NCI-H1694 treated with DMSO at 0.1 percent for 48 hours (cell line): ENCODE measurements around the gene WDR72.
"Not testable (repeated sequence)": the region's sequence is repeated elsewhere in the genome, so short reads cannot be mapped to it uniquely, and the experiment has no call there.

Source experiments
- DNase-seq: peaks from one replicate; lab custom pipeline; 2025; lab: John Stamatoyannopoulos, UW

WDR72 gene

GRCh38 chr15:53589520-53590057 is 169.9 kb downstream of the WDR72 start:
- DNase-seq, result no peak

GRCh38 chr15:53588773-53589172 is 170.7 kb downstream of the WDR72 start:
- no peak for DNase-seq

GRCh38 chr15:53586799-53587198 is 172.7 kb downstream of the WDR72 start:
- DNase-seq, result peak; percentile 12

GRCh38 chr15:53581513-53581912 is 177.9 kb downstream of the WDR72 start:
- no peak for DNase-seq

- no peak for DNase-seq
Measured at GRCh38 chr15:53580366-53580765, 179.1 kb downstream of the WDR72 start.

- DNase-seq, result no peak
Measured at GRCh38 chr15:53576841-53577240, 182.6 kb downstream of the WDR72 start.

- DNase-seq, result no peak
Measured at GRCh38 chr15:53573091-53573490, 186.4 kb downstream of the WDR72 start.

- DNase-seq, result no peak
Measured at GRCh38 chr15:53569751-53570480, 189.5 kb downstream of the WDR72 start.

- DNase-seq, result no peak
Measured at GRCh38 chr15:53566912-53567311, 192.6 kb downstream of the WDR72 start.

- no peak for DNase-seq
Measured at GRCh38 chr15:53565721-53566120, 193.7 kb downstream of the WDR72 start.

- DNase-seq, result no peak
Measured at GRCh38 chr15:53564647-53565046, 194.8 kb downstream of the WDR72 start.

GRCh38 chr15:53563627-53564026 is 195.8 kb downstream of the WDR72 start:
- no peak for DNase-seq

- no peak for DNase-seq
Measured at GRCh38 chr15:53559364-53560277, 199.8 kb downstream of the WDR72 start.

GRCh38 chr15:53558384-53558783 is 201.1 kb downstream of the WDR72 start:
- no peak for DNase-seq

- DNase-seq, result no peak
Measured at GRCh38 chr15:53555226-53555625, 204.2 kb downstream of the WDR72 start.

- DNase-seq, result no peak
Measured at GRCh38 chr15:53549697-53550305, 209.7 kb downstream of the WDR72 start.

- no peak for DNase-seq
Measured at GRCh38 chr15:53548236-53548635, 211.2 kb downstream of the WDR72 start.

GRCh38 chr15:53540626-53541300 is 218.7 kb downstream of the WDR72 start:
- DNase-seq, result not testable (repeated sequence)

- DNase-seq, result no peak
Measured at GRCh38 chr15:53539878-53540277, 219.6 kb downstream of the WDR72 start.

- DNase-seq, result no peak
Measured at GRCh38 chr15:53536479-53537120, 222.9 kb downstream of the WDR72 start.

GRCh38 chr15:53535886-53536285 is 223.6 kb downstream of the WDR72 start:
- no peak for DNase-seq
